Stimulated activated CD4-positive, alpha-beta T cell treated with anti-CD3 and anti-CD28 coated beads, Interleukin-12 subunit alpha, Interleukin-12 subunit beta, amount 100 ng/mL, for 4 hours (primary cell): ENCODE measurements around the gene PRR36.

Experiments used
- DNase-seq: peaks from one replicate; pipeline ENCODE4 v3.0.0-alpha.2; 2020

Gene PRR36

GRCh38 chr19:7842661-7843294 lies 31.4 kb downstream of the PRR36 start:
- no peak for DNase-seq

DNA sequence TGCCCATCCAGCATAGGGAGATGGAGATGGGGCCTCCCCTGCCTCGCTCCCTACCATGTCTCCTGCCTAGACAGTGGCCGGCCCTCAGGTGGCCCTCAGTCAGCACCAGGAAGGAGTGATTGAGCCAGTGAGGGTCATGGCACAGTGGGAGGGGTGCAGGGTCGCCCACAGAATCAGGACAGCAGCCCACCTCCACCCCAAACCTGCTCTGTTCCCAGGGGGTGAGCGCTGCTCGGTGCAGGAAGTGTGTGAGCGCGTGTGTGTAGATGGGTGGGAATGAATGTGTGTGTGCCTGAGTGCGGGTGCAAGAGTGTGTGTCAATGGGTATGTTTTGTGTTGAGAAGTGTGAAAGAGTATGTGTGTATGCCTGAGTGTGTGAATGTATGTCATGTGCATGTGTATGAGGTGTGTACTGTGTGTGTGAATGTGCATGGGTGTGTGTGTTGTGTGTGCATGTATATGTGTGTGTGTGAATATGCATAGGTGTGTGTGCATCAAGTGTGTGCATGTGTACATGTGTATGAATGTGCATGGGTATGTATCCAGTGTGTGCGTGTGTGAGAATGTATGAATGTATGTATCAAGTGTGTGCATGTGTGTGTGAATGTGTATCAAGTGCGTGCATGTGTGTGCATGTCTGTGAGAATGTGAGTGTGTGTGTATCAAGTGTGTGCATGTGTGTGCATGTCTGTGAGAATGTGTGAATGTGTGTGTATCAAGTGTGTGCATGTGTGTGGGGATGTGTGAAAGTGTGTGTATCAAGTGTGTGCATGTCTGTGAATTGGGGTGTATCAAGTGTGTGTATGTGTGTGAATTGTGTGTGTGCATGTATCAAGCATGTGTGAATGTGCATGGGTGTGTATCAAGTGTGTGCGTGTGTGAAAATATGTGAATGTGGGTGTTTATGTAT lies 32.2 kb downstream of the PRR36 start:
- no peak for DNase-seq

- DNase-seq = no peak
Observed at GRCh38 chr19:7840629-7841028, 33.6 kb downstream of the PRR36 start.

- DNase-seq = no peak
Observed at GRCh38 chr19:7839476-7839875, 34.7 kb downstream of the PRR36 start.

DNA sequence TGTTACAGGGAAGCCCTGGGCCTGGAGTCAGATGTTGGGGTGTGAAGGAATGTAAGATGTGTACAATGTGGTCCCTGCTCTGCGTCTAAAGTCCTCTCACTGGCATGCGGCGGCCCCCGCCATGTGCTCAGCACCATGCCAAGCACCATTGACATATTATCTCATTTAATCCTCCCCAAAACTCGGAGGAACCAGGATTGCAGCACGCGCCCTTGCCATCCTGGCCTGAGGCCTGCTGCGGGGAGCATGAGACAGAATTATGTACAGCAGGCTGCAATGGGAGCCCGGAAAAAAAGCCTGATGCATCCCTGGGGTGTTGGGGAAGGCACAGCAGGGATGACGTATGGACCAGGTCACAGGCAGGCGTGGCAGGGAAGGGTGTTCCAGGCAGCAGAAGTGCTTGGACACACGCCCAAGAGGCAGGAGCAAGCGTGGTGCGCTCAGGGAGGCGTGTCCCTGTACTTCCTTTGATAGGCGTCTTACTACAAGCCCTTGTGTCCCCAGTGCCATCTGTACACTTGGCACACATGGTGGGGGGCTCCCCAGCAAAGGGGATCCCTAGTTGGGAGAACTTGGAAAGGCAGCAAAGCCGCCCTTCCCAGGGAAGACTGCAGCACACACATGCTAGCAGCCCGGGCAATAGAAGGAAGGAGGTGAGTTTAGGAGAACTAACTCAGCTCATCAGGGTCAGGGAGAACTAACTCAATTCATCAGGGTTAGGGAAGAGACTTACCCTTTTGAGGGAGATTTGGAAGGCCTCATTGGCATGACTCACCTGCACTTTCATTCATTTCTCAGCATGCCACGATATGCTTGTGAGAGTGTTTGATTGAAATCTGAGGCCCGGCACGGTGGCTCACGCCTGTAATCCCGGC lies 40.7 kb downstream of the PRR36 start:
- DNase-seq = no peak

GRCh38 chr19:7832781-7833180 lies 41.4 kb downstream of the PRR36 start:
- DNase-seq = no peak

DNA sequence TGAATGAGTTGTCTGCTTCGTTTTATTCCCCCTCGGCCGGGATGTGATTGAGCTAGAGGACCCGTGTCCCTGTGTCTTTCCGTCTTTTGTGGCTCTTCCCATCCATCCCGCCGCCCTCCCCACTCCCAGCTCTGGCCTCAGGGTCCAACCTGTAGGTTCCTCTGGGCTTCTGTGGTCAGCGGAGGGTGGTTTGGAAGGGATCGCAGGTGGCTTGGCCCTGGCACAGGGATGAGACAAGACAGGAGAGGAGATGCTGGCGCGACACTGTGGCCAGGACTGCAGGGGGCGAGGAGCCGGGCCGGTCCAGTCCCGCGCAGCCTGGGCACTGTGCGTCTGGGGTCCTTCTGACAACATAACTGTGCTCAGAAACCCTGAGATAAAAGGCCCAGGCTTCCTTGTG lies 42.2 kb downstream of the PRR36 start:
- DNase-seq = no peak

GRCh38 chr19:7831452-7831851 lies 42.7 kb downstream of the PRR36 start:
- DNase-seq = no peak

DNA sequence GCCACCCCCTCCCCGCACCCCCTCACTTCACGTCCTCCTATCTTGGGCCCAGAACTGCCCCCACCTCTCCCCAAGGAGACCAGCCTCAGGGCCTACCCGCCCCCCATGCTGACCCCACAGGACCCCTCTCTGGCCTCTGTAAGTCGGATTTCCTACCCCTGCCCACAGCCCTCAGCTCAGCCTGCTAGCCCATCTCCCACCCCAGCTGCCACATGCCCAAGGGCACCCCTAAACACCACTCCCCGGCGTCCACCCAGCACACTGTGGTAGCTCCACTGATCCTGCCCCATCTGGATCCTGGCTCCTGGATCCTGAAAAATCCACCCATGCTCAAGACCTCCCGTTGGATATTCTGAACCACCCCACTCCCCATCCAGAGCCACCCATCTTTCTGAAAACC lies 43.4 kb downstream of the PRR36 start:
- DNase-seq = no peak

DNA sequence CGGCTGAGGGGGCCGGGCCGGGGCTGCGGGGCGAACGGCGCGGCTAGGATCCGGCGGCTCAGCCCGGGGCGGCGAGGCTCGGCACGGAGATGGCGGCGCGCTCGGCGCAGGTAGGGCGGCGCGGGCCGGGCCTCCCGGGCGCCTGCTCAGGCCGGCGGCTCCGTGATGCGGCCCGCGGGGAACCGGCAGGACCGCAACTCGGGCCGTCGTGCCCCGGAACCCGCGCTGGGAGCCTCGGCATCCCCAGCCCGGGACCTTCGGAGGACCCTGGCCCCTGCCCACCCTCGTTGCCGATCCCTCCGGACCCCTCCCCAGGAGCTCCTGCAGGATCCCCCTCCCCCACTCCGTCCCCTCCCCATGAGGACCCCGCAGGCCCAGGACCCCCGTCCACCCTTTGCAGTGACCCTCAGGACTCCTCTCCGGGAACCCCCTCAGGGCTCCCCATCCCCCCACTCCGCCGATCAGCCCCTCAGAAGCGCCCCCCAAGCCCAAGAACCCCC lies 43.9 kb downstream of the PRR36 start:
- DNase-seq = no peak

GRCh38 chr19:7829561-7830271 lies 44.5 kb downstream of the PRR36 start, which contains the start of gene EVI5L:
Gene EVI5L (plus strand): TSS chr19:7830218. CDS start chr19:7846543, 16,325 bp downstream.
- DNase-seq = peak; percentile 100

DNA sequence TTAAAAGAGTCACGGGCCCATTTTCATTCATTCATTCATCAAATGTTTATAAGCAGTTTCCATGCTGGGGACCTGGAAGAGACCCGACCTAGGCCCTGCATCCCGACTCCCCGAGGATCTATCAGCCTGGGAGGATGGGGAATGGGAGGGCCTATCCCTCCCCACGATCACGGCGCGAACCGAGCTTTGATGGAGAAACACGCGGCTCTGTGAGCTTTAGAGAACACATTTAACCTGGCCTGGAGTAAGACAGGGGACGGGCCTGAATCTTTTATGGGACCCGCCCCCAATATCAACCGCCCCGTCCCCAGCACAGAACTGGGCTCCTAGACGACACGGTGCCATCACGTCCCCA lies 45.0 kb downstream of the PRR36 start:
- no peak for DNase-seq

DNA sequence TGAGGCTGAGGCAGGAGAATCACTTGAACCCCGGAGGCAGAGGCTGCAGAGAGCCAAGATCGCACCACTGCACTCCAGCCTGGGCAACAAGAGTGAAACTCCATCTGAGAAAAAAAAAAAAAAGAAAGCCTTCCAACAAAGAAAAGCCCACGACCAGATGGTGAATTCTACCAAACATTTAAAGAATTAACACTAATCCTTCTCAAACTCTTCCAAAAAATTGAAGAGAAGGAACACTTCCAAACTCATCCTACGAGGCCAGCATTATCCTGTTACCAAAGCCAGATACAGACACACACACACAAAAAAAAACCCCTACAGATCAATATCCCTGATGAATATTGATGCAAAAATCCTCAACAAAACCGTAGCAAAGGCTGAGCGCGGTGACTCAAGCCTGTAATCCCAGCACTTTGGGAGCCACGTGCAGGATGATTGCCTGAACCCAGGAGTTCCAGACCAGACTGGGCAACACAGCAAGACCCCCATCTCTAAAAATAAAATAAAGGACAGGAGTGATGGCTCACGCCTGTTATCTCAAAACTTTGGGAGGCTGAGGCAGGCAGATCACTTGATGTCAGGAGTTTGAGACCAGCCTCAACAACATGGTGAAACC lies 50.4 kb downstream of the PRR36 start:
- DNase-seq = no peak

DNA sequence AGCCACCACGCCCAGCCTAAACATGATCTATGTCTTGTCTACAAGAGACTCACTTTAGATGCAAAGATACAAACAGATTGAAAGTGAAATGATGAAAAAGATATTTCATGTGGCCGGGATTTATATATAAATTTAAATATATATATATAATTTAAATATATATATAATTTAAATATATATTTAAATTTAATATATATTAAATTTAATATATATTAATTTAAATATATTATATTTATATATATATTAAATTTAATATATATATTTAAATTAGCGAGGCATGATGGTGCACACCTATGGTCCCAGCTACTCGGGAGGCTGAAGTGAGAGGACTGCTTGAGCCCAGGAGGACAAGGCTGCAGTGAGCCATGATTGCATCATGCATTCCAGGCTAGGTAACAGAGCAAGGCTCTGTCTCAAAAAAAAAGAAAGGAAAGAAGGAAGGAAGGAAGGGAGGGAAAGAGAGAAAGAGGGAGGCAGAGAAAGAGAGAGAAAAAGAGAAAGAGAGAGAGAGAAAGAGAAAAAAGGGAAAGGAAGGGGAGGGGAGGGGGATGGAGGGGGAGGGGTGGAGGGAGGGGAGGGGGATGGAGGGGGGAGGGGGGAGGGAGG lies 51.2 kb downstream of the PRR36 start:
- no peak for DNase-seq

- no peak for DNase-seq
Observed at GRCh38 chr19:7820588-7820987, 53.6 kb downstream of the PRR36 start.

DNA sequence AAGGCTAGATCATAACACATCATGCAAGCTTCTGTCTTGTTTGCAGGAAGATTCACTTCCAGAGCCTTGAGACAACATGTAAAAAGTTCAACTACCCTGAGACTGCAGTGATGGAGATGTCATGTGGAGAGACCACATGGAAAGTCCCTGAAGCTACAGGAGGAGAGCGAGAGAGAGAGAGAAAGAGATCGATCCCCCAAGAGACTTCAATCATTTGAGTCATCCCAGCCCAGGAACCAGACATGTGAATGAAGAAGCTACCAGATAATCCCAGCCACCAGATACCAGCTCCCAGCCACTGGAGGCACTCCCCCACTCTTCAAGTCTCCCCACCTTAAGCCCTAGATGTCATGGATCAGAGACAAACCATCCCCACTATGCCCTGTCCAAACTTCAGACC lies 54.9 kb downstream of the PRR36 start:
- no peak for DNase-seq

DNA sequence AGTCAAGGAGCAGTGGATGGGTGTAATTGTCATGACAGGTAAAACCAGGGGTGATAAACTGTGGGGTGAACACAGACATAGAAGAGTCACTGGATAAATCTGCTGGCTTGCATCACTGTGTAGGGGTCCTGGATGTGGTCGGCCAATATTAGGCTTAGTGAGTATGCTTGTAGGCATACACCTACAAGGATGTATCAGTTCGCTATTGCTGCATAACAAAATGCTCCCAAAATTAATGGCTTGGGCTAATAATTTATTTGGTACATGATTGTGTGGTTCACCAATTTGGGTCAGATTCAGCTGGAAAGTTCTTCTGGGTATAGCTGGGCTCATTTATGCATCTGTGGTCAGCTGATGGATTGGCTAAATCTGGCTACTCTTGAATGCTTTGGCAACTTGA lies 55.4 kb downstream of the PRR36 start:
- no peak for DNase-seq
